Stimulated activated memory B cell treated with anti-CD40 and anti-IgM and Interleukin-4, amounts not matched to agents 10 μg/mL and 1 μg/mL and 100 μg/mL, for 72 hours (primary cell): ENCODE results near the gene ZNF691.
"Not testable (repeated sequence)": the region's sequence is repeated elsewhere in the genome, so short reads cannot be mapped to it uniquely, and the experiment has no call there.

Experiments used
- ATAC-seq: fragments of 150-1000 bp; cut with Tn5 transposase; 2 replicates; pipeline ENCODE4 v1.10.0; 2021
- H3K27ac Mint-ChIP-seq: one replicate; pipeline ENCODE4 v1.8.0; 2022; ENCODE audit warnings: mild to moderate bottlenecking, mixed read lengths
- H3K27me3 Mint-ChIP-seq: one replicate; pipeline ENCODE4 v1.8.0; 2022; ENCODE audit warnings: mixed read lengths
- H3K36me3 Mint-ChIP-seq: one replicate; pipeline ENCODE4 v1.8.0; 2022; ENCODE audit warnings: mixed read lengths
- H3K4me1 Mint-ChIP-seq: one replicate; pipeline ENCODE4 v1.8.0; 2022; ENCODE audit warnings: mixed read lengths
- H3K4me3 Mint-ChIP-seq: one replicate; pipeline ENCODE4 v1.8.0; 2022; ENCODE audit warnings: mild to moderate bottlenecking, moderate library complexity, mixed read lengths
- H3K9me3 Mint-ChIP-seq: one replicate; pipeline ENCODE4 v1.8.0; 2022; ENCODE audit warnings: mixed read lengths

The ZNF691 gene

DNA sequence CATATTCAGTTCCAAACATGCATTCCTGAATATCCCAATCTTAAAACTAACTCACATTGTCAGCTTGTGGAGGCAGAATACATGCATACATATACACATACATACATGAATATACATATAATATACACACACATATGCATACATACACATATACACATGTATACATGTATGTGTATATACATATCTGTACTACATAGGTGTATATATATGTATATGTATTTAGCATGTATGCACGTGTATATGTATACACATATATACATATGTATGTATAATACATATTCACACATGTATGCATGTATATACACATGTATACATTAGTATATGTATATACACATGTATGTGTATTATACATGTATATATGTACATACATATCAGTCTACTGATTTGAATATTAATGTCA is 1.2 kb upstream of the ZNF691 start:
- H3K4me3 Mint-ChIP-seq: no peak overlapping the region
- no peak for ATAC-seq
- H3K9me3 Mint-ChIP-seq: peaks cover 3% of the 10 kb centered on the region
- H3K36me3 Mint-ChIP-seq: peaks cover 27% of the 10 kb centered on the region
- H3K27me3 Mint-ChIP-seq: no peaks in the 10 kb centered on the region
- no peak overlapping the region for H3K27ac Mint-ChIP-seq
- H3K4me1 Mint-ChIP-seq: peaks cover 19% of the 10 kb centered on the region

DNA sequence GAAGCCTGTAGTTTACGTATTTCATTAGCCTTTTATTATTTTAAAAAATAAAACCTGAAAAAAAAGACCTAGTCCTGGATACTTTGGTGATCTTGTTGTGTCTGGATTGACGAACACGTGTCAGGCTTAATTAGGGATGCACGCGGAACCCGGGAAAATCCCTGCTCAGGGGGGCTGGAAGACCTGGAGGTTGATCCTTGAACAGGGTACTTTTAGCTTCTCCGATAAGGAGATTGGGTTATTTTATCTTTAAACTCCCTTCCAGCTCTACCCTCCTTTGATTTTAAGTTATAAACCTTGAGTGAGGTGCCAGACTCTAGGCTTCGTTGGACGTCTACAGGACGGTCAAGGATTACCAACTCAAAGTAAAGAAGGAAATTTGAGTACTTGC is 552 bp upstream of the ZNF691 start:
- peak; percentile 38 for ATAC-seq
- H3K27ac Mint-ChIP-seq: peak overlapping the region; percentile 65
- peak overlapping the region; percentile 86 for H3K4me3 Mint-ChIP-seq
- H3K9me3 Mint-ChIP-seq: peaks cover 3% of the 10 kb centered on the region
- H3K27me3 Mint-ChIP-seq: no peaks in the 10 kb centered on the region
- peaks cover 26% of the 10 kb centered on the region for H3K36me3 Mint-ChIP-seq
- peaks cover 19% of the 10 kb centered on the region for H3K4me1 Mint-ChIP-seq

DNA sequence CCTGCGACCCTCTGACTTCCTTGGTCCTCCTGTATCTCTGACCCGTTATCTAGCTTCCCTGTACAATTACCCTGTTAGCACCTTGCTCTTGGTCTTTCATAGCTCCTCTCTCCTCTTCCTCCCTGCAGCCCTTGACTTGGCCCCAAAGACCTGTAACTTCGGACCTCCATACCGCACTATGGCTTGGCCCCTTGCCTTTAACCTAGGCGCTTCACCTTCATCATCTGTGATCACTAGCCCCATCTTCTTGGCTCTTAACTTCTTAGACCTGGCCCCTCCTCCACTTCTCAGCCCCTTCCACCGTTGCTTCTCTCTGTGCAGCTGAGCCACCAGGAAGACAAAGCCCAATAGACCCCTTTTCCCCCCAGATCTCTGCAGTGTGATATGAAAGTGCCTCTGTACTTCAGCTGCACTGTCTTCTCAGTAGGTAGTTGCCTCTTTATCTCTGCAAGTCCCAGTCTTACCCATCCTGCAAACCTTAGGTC is 740 bp downstream of the ZNF691 start:
- H3K36me3 Mint-ChIP-seq: peaks cover 31% of the 10 kb centered on the region

DNA sequence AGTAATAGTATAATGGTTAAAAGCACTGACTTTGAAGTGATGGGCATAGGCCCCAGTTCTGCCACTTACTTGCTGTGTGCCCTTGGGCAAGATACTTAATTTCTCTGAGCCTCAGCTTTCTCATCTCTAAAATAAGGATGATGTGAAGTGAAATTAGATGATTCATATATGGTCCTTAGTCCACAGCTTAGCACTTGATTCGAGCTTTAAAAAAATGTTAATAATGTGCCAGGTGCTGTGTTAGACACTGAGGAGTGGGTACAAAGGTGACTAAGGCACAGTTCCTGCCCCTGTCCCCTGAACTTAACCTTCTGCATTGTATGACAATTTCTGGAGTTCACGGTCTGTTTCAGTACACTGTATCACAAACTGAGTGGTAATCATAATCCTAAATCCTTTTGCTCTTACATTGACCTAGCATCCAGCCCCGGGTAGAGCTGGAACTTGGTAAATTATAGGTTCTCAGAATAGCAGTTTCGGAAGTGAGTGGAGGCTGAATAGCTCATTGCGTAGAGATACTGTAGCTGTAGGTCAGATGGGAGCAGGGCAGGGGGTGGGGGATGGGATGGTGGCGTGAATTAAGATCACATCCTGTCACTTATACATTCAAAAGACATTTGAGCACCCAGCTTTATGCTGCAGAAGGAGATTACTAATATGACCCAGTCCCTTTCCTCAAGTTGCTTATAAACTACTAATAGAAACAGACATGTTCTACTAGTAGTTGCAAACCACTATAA is 1.5 kb downstream of the ZNF691 start:
- H3K4me1 Mint-ChIP-seq: peaks cover 27% of the 10 kb centered on the region
- H3K27ac Mint-ChIP-seq: peak overlapping the region; percentile 65
- peaks cover 30% of the 10 kb centered on the region for H3K36me3 Mint-ChIP-seq
- H3K4me3 Mint-ChIP-seq: peak overlapping the region; percentile 86
- no peaks in the 10 kb centered on the region for H3K27me3 Mint-ChIP-seq
- peaks cover 3% of the 10 kb centered on the region for H3K9me3 Mint-ChIP-seq
- no peak for ATAC-seq

More for the DNA sequence above, 740 bp downstream of the ZNF691 start:
- no peak for ATAC-seq
- H3K4me1 Mint-ChIP-seq: peaks cover 20% of the 10 kb centered on the region
- H3K9me3 Mint-ChIP-seq: peaks cover 3% of the 10 kb centered on the region
- H3K27me3 Mint-ChIP-seq: no peaks in the 10 kb centered on the region
- H3K4me3 Mint-ChIP-seq: peak overlapping the region; percentile 86
- H3K27ac Mint-ChIP-seq: peak overlapping the region; percentile 65

DNA sequence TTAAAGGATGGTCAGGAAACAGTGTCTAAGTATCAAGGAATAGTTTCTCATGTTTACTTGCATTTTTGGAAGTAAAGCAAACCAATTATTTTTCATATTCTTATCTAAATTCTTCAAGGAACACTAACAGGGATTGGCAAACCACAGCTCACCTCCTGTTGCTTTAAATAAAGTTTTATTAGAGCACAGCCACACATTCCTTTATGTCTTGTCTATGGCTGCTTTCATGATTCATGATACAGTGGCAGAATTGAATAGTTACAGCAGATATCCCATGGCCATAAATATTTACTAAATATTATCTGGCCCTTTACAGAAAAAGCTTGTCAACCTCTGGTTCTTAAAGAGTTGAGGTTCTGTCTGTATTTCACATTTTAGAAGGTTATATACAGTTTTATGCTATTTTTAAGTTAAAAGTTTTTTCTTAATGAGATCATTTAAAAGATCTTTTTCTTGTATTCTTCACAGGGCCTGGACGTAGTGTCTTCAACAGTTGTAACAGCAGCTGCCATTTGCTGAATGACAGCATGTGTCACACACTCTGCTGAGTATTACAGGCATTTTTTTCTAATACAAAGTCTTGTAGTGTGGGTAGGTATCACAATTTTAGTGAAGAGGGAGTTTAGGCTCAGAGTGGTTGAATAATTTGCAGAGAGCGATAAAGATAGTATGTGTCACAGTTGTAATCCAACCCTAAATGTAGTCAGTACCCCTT is 2.6 kb downstream of the ZNF691 start:
- H3K4me1 Mint-ChIP-seq: peaks cover 27% of the 10 kb centered on the region
- H3K36me3 Mint-ChIP-seq: peaks cover 20% of the 10 kb centered on the region
- no peaks in the 10 kb centered on the region for H3K27me3 Mint-ChIP-seq
- no peak overlapping the region for H3K4me3 Mint-ChIP-seq
- no peak for ATAC-seq
- H3K9me3 Mint-ChIP-seq: peaks cover 3% of the 10 kb centered on the region
- H3K27ac Mint-ChIP-seq: no peak overlapping the region

DNA sequence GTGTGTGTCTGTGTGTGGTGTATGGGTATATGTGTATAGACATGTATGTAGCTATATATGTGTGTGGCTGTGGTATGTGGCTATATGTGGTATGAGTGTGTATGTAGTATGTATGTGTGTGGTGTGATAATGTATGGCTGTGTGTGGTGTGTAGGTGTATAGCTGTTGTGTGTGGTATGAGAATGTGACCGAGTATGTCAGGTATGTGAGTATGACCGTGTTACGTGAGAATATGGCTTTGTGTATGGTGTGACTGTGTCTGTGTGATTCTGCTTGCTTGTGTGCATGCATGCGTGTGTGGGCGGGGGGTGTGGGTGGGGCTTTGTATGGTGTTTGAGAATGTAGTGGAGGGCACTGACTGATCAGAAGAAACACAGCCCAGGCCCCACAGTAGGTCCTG is 3.5 kb downstream of the ZNF691 start:
- Mint-ChIP-seq H3K4me3 (no peak overlapping the region), H3K4me1 (peaks cover 27% of the 10 kb centered on the region), H3K36me3 (peaks cover 23% of the 10 kb centered on the region), H3K27me3 (no peaks in the 10 kb centered on the region), H3K9me3 (peaks cover 3% of the 10 kb centered on the region), H3K27ac (no peak overlapping the region)
- no peak for ATAC-seq

DNA sequence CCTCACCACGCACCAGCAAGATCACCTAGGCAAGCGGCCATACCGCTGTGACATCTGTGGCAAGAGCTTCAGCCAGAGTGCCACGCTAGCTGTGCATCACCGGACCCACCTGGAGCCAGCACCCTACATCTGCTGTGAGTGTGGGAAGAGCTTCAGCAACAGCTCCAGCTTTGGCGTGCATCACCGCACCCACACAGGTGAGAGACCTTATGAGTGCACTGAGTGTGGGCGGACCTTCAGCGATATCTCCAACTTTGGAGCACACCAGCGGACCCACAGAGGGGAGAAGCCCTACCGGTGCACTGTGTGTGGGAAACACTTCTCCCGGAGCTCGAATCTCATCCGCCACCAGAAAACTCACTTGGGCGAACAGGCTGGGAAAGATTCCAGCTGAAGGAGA is 5.0 kb downstream of the ZNF691 start:
- peaks cover 3% of the 10 kb centered on the region for H3K9me3 Mint-ChIP-seq
- peaks cover 26% of the 10 kb centered on the region for H3K36me3 Mint-ChIP-seq
- peaks cover 27% of the 10 kb centered on the region for H3K4me1 Mint-ChIP-seq
- no peak for ATAC-seq
- H3K27me3 Mint-ChIP-seq: no peaks in the 10 kb centered on the region
- H3K4me3 Mint-ChIP-seq: no peak overlapping the region
- H3K27ac Mint-ChIP-seq: no peak overlapping the region

DNA sequence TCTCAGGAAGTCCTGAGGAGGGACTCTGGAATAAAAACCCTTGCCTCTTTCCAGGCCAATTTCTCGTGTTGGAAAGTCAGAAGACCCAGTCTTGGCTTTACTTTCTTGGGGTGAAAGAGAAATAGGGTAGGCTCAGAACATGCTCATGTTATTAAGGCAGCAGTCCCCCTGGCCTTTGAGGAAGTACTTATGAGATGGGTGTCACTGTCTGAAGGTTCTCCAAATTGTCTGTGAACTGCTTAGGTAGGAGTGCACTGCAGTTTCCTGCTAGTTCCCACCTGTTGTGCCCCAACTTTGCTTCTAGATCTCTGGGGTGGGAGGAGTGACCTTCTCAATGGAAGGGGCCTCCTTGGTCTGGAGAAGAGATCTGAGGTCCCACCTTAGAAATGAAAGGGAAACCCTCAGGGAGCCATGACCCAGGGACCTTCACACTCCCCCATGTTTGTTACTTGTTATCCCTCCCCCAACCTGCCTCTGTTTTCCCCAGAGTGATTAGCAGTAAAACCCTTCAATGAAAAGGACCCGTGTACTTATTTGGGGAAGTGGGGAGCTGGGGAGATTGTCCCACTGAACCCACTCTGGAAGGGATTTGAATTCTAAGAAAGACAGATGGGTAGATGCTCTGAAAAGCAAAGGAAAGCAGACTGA is 5.7 kb downstream of the ZNF691 start:
- Mint-ChIP-seq H3K9me3 (peaks cover 4% of the 10 kb centered on the region), H3K4me3 (no peak overlapping the region), H3K36me3 (peaks cover 30% of the 10 kb centered on the region), H3K27me3 (no peaks in the 10 kb centered on the region), H3K4me1 (peaks cover 23% of the 10 kb centered on the region), H3K27ac (peak overlapping the region; percentile 75)
- ATAC-seq: peak; percentile 44

DNA sequence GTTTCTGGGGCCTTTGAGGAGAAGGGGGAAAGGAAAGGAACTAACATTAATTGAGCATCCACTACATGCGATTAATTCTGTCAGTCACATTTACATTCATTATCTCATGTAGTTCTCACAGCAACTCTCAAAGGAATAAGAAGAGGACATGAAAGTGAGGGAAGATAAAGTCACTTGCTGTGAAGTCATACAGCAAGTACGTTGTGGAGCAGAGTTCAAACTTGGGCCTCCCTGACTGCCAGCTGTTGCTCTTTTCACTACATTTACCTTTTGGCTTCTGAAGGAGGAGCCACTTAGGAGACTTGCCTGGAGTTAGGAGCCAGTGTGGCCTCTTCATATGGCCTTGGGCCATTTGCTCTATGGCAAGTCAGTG is 6.2 kb downstream of the ZNF691 start:
- Mint-ChIP-seq H3K27me3 (no peaks in the 10 kb centered on the region), H3K36me3 (peaks cover 35% of the 10 kb centered on the region), H3K4me1 (peaks cover 18% of the 10 kb centered on the region), H3K27ac (peak overlapping the region; percentile 75), H3K9me3 (peaks cover 7% of the 10 kb centered on the region), H3K4me3 (no peak overlapping the region)
- peak; percentile 70 for ATAC-seq

DNA sequence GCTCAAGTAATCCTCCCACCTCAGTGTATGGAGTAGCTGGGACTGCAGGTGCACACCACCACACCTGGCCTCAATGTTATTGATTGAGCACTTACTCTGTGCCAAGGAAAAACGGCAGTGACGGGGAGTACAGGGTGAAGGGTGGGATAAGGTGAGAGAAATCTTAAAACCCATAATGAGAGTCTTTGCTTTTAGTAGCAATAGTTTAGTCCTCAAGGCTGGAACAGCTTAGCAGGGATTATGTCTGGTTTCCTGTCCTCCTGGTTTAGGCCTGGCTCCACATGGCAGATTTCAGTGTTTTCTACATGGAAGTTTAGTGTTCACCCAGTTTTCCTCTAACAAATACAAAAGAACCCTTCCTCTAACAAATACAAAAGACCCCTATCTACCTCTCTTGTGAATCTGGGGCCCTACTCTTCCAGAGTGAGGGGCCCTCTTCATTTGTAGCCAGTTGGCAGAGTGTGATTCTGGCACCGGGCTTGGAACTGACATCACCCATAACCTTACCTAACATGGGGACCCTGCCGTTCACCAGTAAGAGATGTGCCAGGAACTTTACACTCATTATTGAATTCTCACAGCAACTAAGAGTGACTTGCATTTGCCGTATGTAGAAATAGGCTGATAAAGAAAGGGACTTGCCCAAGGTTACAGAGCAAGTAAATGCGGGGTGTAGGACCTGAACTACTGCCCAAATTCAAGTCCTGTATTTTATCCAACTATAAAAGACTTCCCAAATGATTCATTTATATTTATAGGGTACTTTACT is 6.9 kb downstream of the ZNF691 start:
- H3K9me3 Mint-ChIP-seq: peaks cover 13% of the 10 kb centered on the region
- H3K27me3 Mint-ChIP-seq: peaks cover 5% of the 10 kb centered on the region
- no peak overlapping the region for H3K4me3 Mint-ChIP-seq
- no peak for ATAC-seq
- H3K4me1 Mint-ChIP-seq: peaks cover 11% of the 10 kb centered on the region
- peaks cover 42% of the 10 kb centered on the region for H3K36me3 Mint-ChIP-seq
- H3K27ac Mint-ChIP-seq: peak overlapping the region; percentile 75

DNA sequence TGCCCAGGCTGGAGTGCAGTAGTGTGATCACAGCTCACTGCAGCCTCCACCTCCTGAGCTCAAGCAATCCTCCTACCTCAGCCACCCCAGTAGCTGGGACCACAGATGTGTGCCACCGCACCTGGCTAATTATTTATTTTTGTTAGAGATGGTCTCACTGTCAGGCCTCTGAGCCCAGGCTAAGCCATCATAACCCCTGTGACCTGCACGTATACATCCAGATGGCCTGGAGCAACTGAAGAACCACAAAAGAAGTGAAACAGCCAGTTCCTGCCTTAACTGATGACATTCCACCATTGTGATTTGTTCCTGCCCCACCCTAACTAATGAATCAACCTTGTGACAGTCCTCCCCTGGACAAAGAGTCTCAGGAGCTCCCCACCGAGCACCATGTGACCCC is 10.1 kb downstream of the ZNF691 start:
- not testable (repeated sequence) for ATAC-seq, H3K4me1 Mint-ChIP-seq, H3K4me3 Mint-ChIP-seq, H3K27ac Mint-ChIP-seq
- H3K36me3 Mint-ChIP-seq: peaks cover 38% of the 10 kb centered on the region
- H3K27me3 Mint-ChIP-seq: peaks cover 37% of the 10 kb centered on the region
- peaks cover 17% of the 10 kb centered on the region for H3K9me3 Mint-ChIP-seq

DNA sequence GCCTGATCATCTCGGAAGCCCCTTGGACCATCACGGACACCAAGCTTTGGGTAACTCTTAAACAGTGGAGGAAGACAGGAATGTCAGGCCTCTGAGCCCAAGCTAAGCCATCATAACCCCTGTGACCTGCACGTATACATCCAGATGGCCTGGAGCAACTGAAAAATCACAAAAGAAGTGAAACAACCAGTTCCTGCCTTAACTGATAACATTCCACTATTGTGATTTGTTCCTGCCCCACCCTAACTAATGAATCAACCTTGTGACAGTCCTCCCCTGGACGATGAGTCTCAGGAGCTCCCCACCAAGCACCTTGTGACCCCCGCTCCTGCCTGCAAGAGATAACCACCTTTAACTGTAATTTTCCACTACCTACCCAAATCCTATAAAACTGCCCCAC is 13.0 kb downstream of the ZNF691 start:
- H3K27me3 Mint-ChIP-seq: peaks cover 39% of the 10 kb centered on the region
- H3K36me3 Mint-ChIP-seq: peaks cover 37% of the 10 kb centered on the region
- H3K9me3 Mint-ChIP-seq: peaks cover 17% of the 10 kb centered on the region
- H3K27ac Mint-ChIP-seq, H3K4me3 Mint-ChIP-seq, ATAC-seq, H3K4me1 Mint-ChIP-seq: not testable (repeated sequence)

DNA sequence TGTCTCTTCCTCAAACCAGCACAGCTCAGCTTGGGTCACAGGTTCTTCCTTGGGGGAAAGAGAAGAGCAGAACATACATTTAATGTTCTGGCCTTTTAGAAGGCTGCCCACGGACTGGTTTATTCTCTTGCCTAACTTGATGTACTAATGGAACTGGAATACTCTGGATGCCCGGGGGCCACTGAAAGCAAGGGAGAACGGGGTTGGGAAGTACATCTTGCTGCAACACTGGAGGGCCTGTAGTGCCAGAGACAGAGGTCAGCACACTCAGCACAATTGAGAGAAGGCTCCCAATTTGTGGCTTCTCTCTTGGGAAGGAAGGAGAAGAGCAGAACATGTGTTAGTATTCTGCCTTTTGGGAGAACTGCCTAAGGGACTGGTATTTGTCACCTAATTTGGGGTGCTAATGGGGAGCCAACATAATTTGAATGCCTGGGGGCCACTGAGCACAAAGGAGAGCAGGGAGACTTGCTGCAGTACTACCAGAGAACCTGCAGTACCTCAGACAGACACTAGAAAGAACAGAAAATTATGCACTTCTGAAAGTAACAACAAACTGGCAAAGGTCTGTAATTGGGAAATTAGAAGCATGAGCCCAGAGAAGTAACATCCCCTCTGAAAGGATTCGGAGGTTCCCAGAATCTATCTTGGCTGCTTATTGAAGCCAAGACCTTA is 14.1 kb downstream of the ZNF691 start:
- H3K27me3 Mint-ChIP-seq: peaks cover 39% of the 10 kb centered on the region
- peaks cover 31% of the 10 kb centered on the region for H3K36me3 Mint-ChIP-seq
- H3K9me3 Mint-ChIP-seq: peaks cover 17% of the 10 kb centered on the region
- H3K4me3 Mint-ChIP-seq: no peak overlapping the region
- ATAC-seq: no peak
- H3K4me1 Mint-ChIP-seq: no peaks in the 10 kb centered on the region
- no peak overlapping the region for H3K27ac Mint-ChIP-seq

DNA sequence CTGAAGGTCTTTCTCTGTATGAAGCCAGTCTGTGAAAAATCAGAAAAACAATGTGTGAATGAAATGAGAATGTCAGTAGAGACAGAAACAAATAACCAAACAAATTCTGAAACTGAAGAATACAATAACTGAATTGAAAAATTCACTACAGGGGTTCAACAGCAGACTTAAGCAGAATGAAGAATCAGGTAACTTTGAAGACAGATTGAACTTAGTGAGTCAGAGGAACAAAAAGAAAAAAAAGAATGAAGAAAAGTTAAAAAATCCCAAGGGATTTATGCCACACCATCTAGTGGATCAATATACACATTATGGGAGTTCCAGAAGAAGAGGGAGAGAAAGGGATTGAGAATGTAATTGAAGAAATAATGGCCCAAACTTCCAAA is 14.6 kb downstream of the ZNF691 start:
- H3K27ac Mint-ChIP-seq: no peak overlapping the region
- H3K27me3 Mint-ChIP-seq: peaks cover 39% of the 10 kb centered on the region
- peaks cover 31% of the 10 kb centered on the region for H3K36me3 Mint-ChIP-seq
- H3K9me3 Mint-ChIP-seq: peaks cover 17% of the 10 kb centered on the region
- H3K4me1 Mint-ChIP-seq: no peaks in the 10 kb centered on the region
- no peak overlapping the region for H3K4me3 Mint-ChIP-seq
- ATAC-seq: no peak
